Measurements from ENCODE around the gene SPSB1.

SPSB1 gene

DNA sequence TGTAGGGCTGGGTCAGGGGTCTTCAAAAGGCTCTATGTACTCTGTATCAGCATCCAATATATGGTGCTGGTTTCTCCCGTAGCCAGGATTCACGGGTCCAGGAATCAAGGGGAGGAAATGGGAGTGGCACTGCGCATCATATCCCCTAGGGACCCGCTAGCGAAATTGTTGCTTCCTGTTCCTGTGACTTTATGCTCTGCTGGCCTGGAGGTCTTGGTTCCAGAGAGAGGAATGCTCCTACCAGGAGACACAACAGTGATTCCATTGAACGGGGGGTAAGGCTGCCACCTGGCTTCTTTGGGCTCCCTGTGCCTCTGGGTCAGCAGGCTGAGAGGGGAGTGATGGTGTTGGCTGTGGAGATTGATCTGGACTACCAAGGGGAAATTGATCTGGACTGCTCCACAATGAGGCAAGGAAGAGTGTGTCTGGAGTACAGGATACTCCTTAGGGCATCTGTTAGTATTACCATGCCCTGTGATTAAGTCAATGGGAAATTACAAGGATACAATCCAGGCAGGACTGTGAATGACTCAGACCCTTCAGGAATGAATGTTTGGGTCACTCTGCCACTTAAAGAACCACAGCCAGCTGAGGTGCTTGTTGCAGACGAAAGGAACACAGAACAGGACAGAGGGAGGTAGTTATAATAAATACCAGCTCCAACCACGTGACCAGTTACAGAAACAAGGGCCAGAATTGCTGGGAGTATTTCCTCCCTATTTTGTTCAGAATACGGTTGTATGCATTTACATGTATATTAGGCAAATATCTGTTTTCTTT lies 10.2 kb downstream of the SPSB1 start:
- H3K27ac Mint-ChIP-seq (ENCODE audit: low read depth), result no peak overlapping the region
- DNase-seq (ENCODE audit: low spot score in 2 of 2) (no peak), ATAC-seq (replicated peaks; ENCODE audit: extremely low read depth, poor library complexity, severe bottlenecking) (no peak)
- H3K4me3 Mint-ChIP-seq, result no peak overlapping the region
- peaks cover 8% of the 10 kb centered on the region for H3K27me3 Mint-ChIP-seq
- no peaks in the 10 kb centered on the region for H3K9me3 Mint-ChIP-seq
- H3K4me1 Mint-ChIP-seq, result peaks cover 5% of the 10 kb centered on the region
- H3K36me3 Mint-ChIP-seq (ENCODE audit: insufficient read depth), result no peaks in the 10 kb centered on the region

DNA sequence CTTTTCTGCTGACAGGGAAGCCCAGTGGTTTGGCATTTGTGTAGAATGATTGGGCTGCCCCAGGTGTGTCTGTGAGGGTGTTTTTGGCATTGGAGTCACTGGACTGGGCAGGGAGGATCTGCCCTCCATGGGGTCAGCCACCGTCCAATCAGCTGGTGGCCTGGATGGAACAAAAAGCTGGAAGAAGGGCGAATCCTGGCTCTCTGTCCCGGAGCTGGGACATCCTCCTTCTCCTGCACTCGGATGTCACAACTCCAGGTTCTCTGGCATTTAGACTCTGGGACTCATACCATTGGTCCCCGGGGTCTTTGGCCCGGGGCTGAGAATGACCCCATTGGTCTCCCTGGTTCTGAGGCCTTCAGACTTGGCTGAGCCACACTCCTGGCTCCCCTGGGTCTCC lies 11.2 kb downstream of the SPSB1 start:
- Mint-ChIP-seq H3K27ac (ENCODE audit: low read depth) (no peak overlapping the region), H3K4me3 (no peak overlapping the region), H3K27me3 (peaks cover 8% of the 10 kb centered on the region), H3K4me1 (peaks cover 5% of the 10 kb centered on the region), H3K9me3 (no peaks in the 10 kb centered on the region), H3K36me3 (ENCODE audit: insufficient read depth) (no peaks in the 10 kb centered on the region)
- DNase-seq (ENCODE audit: low spot score in 2 of 2) (no peak), ATAC-seq (replicated peaks; ENCODE audit: extremely low read depth, poor library complexity, severe bottlenecking) (no peak)

DNA sequence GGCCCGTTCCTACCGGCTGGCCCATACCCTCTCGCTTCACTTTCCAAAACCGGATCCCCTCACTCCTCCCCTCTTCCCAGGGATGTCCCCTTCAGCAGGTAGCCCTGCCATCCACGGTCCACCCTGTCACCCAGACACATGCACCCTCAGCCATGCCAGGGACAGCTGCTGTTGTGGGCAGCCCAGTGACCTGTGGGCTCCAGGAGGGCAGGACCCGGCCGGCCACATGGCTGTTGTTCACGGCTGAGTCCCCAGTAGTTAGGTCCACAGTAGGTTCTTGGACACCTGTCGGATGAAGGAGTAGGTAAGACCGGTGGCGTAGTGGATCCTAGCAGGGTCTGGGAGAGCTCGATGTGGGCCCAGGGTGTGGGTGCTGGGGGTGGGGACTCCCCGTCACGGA lies 12.5 kb downstream of the SPSB1 start:
- H3K4me3 Mint-ChIP-seq, result no peak overlapping the region
- no peaks in the 10 kb centered on the region for H3K36me3 Mint-ChIP-seq (ENCODE audit: insufficient read depth)
- no peaks in the 10 kb centered on the region for H3K9me3 Mint-ChIP-seq
- no peak for ATAC-seq (replicated peaks; ENCODE audit: extremely low read depth, poor library complexity, severe bottlenecking)
- H3K4me1 Mint-ChIP-seq, result peaks cover 5% of the 10 kb centered on the region
- peaks cover 8% of the 10 kb centered on the region for H3K27me3 Mint-ChIP-seq
- no peak overlapping the region for H3K27ac Mint-ChIP-seq (ENCODE audit: low read depth)
- no peak for DNase-seq (ENCODE audit: low spot score in 2 of 2)

DNA sequence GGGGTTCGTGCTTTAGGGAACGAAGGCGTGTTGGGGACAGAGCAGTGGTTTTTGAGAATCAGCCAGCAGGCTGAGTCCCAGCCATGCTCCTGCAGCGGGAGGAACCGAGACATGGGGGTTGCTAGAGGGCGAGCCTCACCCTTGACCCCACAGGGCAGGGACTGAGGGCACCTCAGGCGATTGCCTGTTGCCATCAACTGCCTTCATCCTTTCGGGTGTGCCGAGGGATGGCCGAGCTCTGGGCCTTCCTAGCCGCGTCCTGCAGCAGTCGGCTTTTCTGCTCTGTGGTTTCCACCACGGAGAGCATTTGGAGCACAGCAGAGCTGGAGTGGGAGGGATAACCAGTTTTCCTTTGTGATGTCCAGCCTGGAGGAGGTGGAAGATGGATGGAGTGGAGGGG lies 13.3 kb downstream of the SPSB1 start:
- ATAC-seq (replicated peaks; ENCODE audit: extremely low read depth, poor library complexity, severe bottlenecking) (no peak), DNase-seq (ENCODE audit: low spot score in 2 of 2) (no peak)
- no peaks in the 10 kb centered on the region for H3K9me3 Mint-ChIP-seq
- H3K4me1 Mint-ChIP-seq, result peaks cover 5% of the 10 kb centered on the region
- H3K27ac Mint-ChIP-seq (ENCODE audit: low read depth), result no peak overlapping the region
- H3K27me3 Mint-ChIP-seq, result peaks cover 8% of the 10 kb centered on the region
- H3K4me3 Mint-ChIP-seq, result no peak overlapping the region
- H3K36me3 Mint-ChIP-seq (ENCODE audit: insufficient read depth), result no peaks in the 10 kb centered on the region

DNA sequence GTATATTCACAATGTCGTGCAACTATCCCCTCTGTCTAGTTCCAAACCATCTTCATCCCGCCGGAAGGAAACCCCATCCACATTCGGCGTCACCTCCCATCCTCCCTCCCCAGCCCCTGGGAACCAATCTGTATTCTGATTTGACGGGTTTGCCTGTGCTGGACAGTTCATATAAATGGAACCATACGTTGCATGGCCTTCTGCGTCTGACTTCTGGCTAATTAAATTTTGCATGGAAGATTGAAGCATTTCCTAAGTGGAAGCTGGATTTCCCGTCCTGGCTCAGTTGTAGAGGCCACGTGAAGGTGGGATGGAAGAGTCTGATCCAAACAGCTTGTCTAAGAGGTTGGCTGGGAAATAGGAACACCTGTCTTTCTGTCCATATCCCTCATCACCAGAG lies 14.6 kb downstream of the SPSB1 start:
- no peaks in the 10 kb centered on the region for H3K36me3 Mint-ChIP-seq (ENCODE audit: insufficient read depth)
- no peak for ATAC-seq (replicated peaks; ENCODE audit: extremely low read depth, poor library complexity, severe bottlenecking)
- no peak overlapping the region for H3K27ac Mint-ChIP-seq (ENCODE audit: low read depth)
- no peaks in the 10 kb centered on the region for H3K9me3 Mint-ChIP-seq
- peaks cover 8% of the 10 kb centered on the region for H3K27me3 Mint-ChIP-seq
- no peak overlapping the region for H3K4me3 Mint-ChIP-seq
- H3K4me1 Mint-ChIP-seq, result peaks cover 5% of the 10 kb centered on the region
- DNase-seq (ENCODE audit: low spot score in 2 of 2), result no peak

DNA sequence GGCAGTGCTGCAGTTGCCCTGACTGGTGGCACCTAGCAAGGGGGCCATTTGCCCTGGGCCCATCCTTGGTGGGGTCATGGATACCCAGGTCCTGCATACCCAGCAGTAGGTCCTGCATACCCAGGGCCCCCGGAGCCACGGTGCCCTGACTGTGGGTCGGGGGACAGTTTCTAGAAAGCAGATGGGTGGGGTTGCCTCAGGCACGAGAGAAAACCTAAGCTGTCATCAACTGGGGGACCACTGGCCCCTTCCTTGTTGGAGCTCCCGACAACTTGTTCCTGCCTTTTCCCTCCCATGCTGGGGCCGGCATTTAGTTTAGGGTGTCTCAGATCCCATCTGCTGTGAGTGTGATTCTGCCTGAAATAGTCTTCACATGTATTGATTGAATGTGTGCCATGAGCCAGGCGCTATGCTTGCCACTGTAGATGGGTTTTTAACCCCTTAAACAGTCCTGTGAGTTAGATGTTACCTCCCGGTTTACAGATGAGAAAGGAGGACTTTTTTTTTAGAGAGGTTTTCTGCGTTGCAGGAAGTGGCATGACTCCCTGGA lies 15.6 kb downstream of the SPSB1 start:
- Mint-ChIP-seq H3K4me3 (no peak overlapping the region), H3K36me3 (ENCODE audit: insufficient read depth) (no peaks in the 10 kb centered on the region), H3K9me3 (no peaks in the 10 kb centered on the region), H3K27me3 (peaks cover 8% of the 10 kb centered on the region), H3K27ac (ENCODE audit: low read depth) (no peak overlapping the region), H3K4me1 (no peaks in the 10 kb centered on the region)
- no peak for ATAC-seq (replicated peaks; ENCODE audit: extremely low read depth, poor library complexity, severe bottlenecking)
- no peak for DNase-seq (ENCODE audit: low spot score in 2 of 2)

DNA sequence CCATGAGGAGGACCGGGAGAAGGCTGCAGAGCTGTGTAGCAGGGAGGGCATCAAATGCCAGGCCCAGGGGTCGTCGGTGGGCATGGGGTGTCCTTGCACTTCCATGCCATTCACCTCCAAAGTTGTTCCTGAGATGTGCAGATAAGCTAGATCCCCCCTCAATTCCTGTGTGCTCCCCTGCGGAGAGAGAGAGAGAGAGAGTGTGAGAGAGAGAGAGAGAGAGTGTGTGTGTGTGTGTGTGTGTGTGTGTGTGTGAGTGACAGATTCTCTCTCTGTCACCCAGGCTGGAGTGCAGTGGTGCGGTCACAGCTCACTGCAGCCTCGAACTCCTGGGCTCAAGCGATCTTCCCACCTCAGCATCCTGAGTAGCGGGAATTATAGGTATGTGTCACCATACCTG lies 16.4 kb downstream of the SPSB1 start:
- H3K9me3 Mint-ChIP-seq, result no peaks in the 10 kb centered on the region
- no peaks in the 10 kb centered on the region for H3K36me3 Mint-ChIP-seq (ENCODE audit: insufficient read depth)
- no peaks in the 10 kb centered on the region for H3K4me1 Mint-ChIP-seq
- ATAC-seq (replicated peaks; ENCODE audit: extremely low read depth, poor library complexity, severe bottlenecking) (no peak), DNase-seq (ENCODE audit: low spot score in 2 of 2) (no peak)
- H3K4me3 Mint-ChIP-seq, result no peak overlapping the region
- peaks cover 8% of the 10 kb centered on the region for H3K27me3 Mint-ChIP-seq
- no peak overlapping the region for H3K27ac Mint-ChIP-seq (ENCODE audit: low read depth)

DNA sequence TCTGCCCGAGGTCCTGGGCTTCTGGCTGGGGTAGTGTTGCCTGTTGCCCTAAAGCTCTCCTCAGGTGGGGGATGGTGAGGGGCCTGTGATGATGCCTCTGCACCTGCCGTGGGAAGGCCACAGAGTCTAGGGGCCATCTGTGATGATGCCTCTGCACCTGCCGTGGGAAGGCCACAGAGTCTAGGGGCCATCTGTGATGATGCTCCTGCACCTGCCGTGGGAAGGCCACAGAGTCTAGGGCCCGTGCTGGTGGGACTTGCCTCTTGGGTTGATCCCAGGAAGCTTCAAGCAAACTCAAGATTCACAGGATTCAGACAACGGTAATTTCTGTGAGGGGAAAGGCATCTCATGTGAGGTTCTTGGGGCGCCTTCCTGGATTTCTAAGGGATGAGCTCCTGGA lies 17.3 kb downstream of the SPSB1 start:
- ATAC-seq (replicated peaks; ENCODE audit: extremely low read depth, poor library complexity, severe bottlenecking) (no peak), DNase-seq (ENCODE audit: low spot score in 2 of 2) (no peak)
- Mint-ChIP-seq H3K4me1 (peaks cover 4% of the 10 kb centered on the region), H3K36me3 (ENCODE audit: insufficient read depth) (no peaks in the 10 kb centered on the region), H3K27ac (ENCODE audit: low read depth) (no peak overlapping the region), H3K4me3 (no peak overlapping the region), H3K27me3 (peaks cover 4% of the 10 kb centered on the region), H3K9me3 (no peaks in the 10 kb centered on the region)

DNA sequence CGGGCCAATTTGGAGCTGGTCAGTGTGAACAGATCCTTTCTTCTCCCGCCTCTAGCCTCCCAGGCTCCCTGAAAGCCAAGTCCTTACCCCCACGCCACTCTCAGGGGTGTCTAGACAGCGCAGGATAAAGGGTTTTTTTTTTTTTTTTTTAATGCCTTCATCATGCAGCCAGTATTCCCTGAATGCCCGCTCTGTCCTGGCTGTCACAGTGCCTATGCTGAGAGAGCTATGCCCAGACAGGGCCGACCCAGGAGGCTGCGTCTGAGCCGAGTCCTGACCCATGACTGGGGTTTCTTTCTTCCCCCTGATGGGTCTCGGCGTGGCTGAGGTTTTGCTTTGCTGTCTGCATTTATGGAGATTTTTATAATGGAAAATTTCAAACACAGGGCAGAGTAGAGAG lies 18.3 kb downstream of the SPSB1 start:
- peak overlapping the region; percentile 11 for H3K27ac Mint-ChIP-seq (ENCODE audit: low read depth)
- peaks cover 14% of the 10 kb centered on the region for H3K4me1 Mint-ChIP-seq
- H3K4me3 Mint-ChIP-seq, result no peak overlapping the region
- DNase-seq (ENCODE audit: low spot score in 2 of 2) (no peak), ATAC-seq (replicated peaks; ENCODE audit: extremely low read depth, poor library complexity, severe bottlenecking) (no peak)
- no peaks in the 10 kb centered on the region for H3K9me3 Mint-ChIP-seq
- H3K36me3 Mint-ChIP-seq (ENCODE audit: insufficient read depth), result peaks cover 1% of the 10 kb centered on the region
- no peaks in the 10 kb centered on the region for H3K27me3 Mint-ChIP-seq

DNA sequence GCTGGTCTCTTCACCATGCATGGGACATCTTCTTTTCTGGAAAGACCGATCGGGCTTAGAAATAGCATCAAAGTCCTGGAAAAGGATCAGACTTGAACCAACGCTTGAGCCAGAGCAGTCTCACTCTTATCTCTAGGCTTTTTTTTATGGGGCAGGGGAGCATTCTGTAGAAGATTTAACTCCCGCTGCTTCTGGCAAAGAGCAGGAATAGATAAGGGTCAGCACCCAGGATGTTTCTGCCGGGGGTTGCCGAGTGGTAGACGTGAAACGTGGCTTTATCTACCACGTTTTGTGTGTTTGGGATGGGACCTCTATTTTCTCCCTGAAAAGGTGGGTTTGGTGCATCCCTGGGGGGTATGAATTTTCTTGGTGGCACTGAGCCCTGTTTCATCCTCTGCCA lies 18.8 kb downstream of the SPSB1 start:
- ATAC-seq (replicated peaks; ENCODE audit: extremely low read depth, poor library complexity, severe bottlenecking) (no peak), DNase-seq (ENCODE audit: low spot score in 2 of 2) (no peak)
- H3K9me3 Mint-ChIP-seq, result no peaks in the 10 kb centered on the region
- H3K4me1 Mint-ChIP-seq, result peaks cover 14% of the 10 kb centered on the region
- H3K27ac Mint-ChIP-seq (ENCODE audit: low read depth), result no peak overlapping the region
- no peak overlapping the region for H3K4me3 Mint-ChIP-seq
- H3K27me3 Mint-ChIP-seq, result no peaks in the 10 kb centered on the region
- H3K36me3 Mint-ChIP-seq (ENCODE audit: insufficient read depth), result peaks cover 1% of the 10 kb centered on the region

DNA sequence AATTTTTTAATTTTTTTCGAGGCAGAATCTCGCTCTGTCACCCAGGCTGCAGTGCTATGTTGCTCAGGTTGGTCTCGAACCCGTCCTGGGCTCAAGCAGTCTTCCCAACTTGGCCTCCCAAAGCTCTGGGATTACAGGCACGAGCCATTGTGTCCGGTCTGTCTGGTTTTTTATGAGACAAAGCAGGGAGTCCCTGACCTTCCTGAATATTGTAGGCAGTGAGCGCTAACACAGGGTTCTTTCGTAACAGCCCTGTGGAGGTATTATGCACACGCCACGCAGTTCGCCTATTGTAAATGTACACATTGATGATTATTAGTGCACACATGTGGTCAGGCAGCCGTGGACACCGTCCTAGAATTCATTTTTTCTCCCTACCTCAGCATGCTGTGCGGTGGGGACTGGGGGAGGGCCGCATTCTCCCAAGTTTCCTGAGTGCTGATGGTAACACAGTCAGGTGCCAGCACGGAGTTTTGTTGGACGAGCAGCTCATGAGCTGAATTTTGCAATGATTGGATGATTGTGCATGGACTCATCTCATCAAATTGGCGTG lies 19.6 kb downstream of the SPSB1 start:
- peaks cover 1% of the 10 kb centered on the region for H3K36me3 Mint-ChIP-seq (ENCODE audit: insufficient read depth)
- no peak for ATAC-seq (replicated peaks; ENCODE audit: extremely low read depth, poor library complexity, severe bottlenecking)
- H3K4me1 Mint-ChIP-seq, result peaks cover 14% of the 10 kb centered on the region
- H3K9me3 Mint-ChIP-seq, result no peaks in the 10 kb centered on the region
- no peak overlapping the region for H3K27ac Mint-ChIP-seq (ENCODE audit: low read depth)
- no peak for DNase-seq (ENCODE audit: low spot score in 2 of 2)
- no peaks in the 10 kb centered on the region for H3K27me3 Mint-ChIP-seq
- no peak overlapping the region for H3K4me3 Mint-ChIP-seq

DNA sequence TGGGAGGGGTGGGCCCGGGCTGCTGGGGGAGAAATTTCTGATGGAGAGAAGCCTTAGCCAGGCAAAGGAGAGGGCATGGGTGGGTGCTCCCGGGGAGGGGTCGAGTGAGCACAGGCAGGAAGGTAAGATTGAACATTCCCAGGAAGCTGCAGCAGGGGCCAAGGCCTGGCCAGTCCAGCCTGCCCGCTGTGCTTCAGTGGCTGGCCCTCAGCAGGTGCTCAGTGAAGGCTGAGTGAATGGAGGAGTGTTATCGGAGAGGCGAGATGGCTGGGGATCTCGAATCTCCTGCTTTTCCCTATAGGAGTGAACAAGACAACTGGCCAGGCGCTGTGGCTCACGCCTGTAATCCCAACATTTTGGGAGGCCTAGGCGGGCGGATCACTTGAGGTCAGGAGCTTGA lies 20.9 kb downstream of the SPSB1 start:
- DNase-seq (ENCODE audit: low spot score in 2 of 2), result no peak
- H3K4me1 Mint-ChIP-seq, result peaks cover 14% of the 10 kb centered on the region
- no peak for ATAC-seq (replicated peaks; ENCODE audit: extremely low read depth, poor library complexity, severe bottlenecking)

DNA sequence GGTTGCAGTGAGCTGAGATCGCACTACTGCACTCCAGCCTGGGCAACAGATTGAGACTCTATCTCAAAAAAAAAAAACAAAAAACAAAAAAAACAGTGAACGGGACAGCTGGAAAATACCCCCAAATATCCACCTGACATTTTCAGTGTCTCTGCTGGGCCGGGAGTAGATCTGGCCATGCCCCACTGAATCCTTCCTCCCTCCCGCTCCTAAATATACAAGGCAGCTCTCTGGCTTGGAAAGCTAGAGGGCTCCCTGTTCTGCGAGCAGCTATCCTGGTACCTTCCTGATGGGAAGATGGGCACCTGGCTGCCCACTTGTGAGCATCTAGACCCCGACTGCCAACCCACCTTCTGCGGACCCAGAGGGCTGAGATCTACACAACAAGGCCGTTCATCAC lies 21.4 kb downstream of the SPSB1 start:
- H3K27ac Mint-ChIP-seq (ENCODE audit: low read depth), result no peak overlapping the region
- peaks cover 1% of the 10 kb centered on the region for H3K36me3 Mint-ChIP-seq (ENCODE audit: insufficient read depth)
- DNase-seq (ENCODE audit: low spot score in 2 of 2) (no peak), ATAC-seq (replicated peaks; ENCODE audit: extremely low read depth, poor library complexity, severe bottlenecking) (no peak)
- peaks cover 14% of the 10 kb centered on the region for H3K4me1 Mint-ChIP-seq
- H3K27me3 Mint-ChIP-seq, result no peaks in the 10 kb centered on the region
- no peaks in the 10 kb centered on the region for H3K9me3 Mint-ChIP-seq
- H3K4me3 Mint-ChIP-seq, result no peak overlapping the region

More for the DNA sequence above, 20.9 kb downstream of the SPSB1 start:
- no peaks in the 10 kb centered on the region for H3K9me3 Mint-ChIP-seq
- H3K27ac Mint-ChIP-seq (ENCODE audit: low read depth), result no peak overlapping the region
- H3K4me3 Mint-ChIP-seq, result no peak overlapping the region
- H3K36me3 Mint-ChIP-seq (ENCODE audit: insufficient read depth), result peaks cover 1% of the 10 kb centered on the region
- H3K27me3 Mint-ChIP-seq, result no peaks in the 10 kb centered on the region

Measured in central memory CD8-positive, alpha-beta T cell (primary cell).